ENCODE results near the gene RAB30. TPM values are rescaled to one million over a fixed set of nuclear protein-coding genes. Genes with fewer than 3 reads are reported as not detected.

RAB30 gene
- total and polyA plus RNA-seq, 9 of the 15 experiments (the other 6 are each of a cell fraction or from before 2014, with no cell fraction given): 0.29 to 1.3 (median 1.0) TPM

DNA sequence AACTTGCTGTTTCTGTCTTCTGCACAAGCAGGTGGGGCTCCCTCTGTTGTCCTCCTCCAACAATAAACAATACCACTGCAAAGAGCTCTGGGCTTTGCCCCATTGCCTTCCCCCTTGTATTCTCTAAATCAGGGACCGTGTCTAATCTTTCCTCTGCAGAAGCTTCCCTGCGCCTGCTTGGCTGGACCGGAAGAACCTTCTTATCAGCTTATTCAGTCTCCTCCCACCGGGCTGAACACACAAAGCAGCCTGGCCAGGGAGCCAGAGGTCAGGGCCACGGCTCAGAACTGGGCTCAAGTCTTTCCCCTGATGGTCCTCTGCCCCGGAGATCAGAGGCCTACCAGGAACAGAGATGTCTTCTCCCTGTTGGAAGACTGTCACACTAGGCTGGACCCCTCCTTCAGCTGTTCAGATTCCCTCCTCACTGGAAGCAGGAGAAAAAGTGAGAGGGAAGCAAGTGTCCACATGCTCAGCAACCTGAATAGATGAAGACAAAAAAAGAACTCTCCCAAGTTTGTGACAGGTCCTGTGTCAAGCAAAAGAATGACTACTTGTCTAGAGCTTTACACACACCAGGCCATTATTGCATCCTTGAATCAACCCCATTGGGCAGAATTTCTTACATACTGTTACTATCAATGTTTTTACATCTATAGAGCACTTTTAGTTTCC is 63.7 kb downstream of the RAB30 start (continued):
- no peak for TF ChIP-seq ZNF764 (CRISPR knock-in tag; IDR thresholded peaks at IDR 0.05; ENCODE audit: low read depth)
- TF ChIP-seq, protein P1, sequence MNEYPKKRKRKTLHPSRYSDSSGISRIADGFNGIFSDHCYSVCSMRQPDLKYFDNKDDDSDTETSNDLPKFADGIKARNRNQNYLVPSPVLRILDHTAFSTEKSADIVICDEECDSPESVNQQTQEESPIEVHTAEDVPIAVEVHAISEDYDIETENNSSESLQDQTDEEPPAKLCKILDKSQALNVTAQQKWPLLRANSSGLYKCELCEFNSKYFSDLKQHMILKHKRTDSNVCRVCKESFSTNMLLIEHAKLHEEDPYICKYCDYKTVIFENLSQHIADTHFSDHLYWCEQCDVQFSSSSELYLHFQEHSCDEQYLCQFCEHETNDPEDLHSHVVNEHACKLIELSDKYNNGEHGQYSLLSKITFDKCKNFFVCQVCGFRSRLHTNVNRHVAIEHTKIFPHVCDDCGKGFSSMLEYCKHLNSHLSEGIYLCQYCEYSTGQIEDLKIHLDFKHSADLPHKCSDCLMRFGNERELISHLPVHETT (CRISPR knock-in tag; conservative IDR thresholded peaks at IDR 0.05 in 1 of 2, IDR thresholded peaks at IDR 0.05 in 1 of 2): no peak
- peak; percentile 77; the same call in 1 of the 2 replicates for TF ChIP-seq TARDBP (IDR thresholded peaks at IDR 0.05)
- no peak for TF ChIP-seq ARID2 (IDR thresholded peaks at IDR 0.05)
- TF ChIP-seq MAFK (IDR thresholded peaks at IDR 0.05; ENCODE audit: low read length): no peak
- TF ChIP-seq, protein P2, sequence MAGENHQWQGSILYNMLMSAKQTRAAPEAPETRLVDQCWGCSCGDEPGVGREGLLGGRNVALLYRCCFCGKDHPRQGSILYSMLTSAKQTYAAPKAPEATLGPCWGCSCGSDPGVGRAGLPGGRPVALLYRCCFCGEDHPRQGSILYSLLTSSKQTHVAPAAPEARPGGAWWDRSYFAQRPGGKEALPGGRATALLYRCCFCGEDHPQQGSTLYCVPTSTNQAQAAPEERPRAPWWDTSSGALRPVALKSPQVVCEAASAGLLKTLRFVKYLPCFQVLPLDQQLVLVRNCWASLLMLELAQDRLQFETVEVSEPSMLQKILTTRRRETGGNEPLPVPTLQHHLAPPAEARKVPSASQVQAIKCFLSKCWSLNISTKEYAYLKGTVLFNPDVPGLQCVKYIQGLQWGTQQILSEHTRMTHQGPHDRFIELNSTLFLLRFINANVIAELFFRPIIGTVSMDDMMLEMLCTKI (IDR thresholded peaks at IDR 0.05; ENCODE audit: partially characterized antibody): no peak
- peak; percentile 29 for TF ChIP-seq RBM25 (IDR thresholded peaks at IDR 0.05; ENCODE audit: low read depth, low read length, severe bottlenecking)
- TF ChIP-seq LARP7 (IDR thresholded peaks at IDR 0.05): no peak
- no peak for TF ChIP-seq SAFB2 (IDR thresholded peaks at IDR 0.05; ENCODE audit: borderline replicate concordance, low read depth, low read length, severe bottlenecking)
- TF ChIP-seq, protein P3, sequence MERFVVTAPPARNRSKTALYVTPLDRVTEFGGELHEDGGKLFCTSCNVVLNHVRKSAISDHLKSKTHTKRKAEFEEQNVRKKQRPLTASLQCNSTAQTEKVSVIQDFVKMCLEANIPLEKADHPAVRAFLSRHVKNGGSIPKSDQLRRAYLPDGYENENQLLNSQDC (CRISPR knock-in tag; IDR thresholded peaks at IDR 0.05): no peak
- TF ChIP-seq NFRKB (IDR thresholded peaks at IDR 0.05; ENCODE audit: low read depth): no peak
- TF ChIP-seq LEF1 (IDR thresholded peaks at IDR 0.05): peak; percentile 76
- no peak for TF ChIP-seq RFX5 (IDR thresholded peaks at IDR 0.05; ENCODE audit: low read depth, low read length)
- no peak for TF ChIP-seq ZFP36 (IDR thresholded peaks at IDR 0.05; ENCODE audit: low read depth, low read length, partially characterized antibody)
- TF ChIP-seq ZNF445 (CRISPR knock-in tag; IDR thresholded peaks at IDR 0.05; ENCODE audit: low read depth): no peak
- TF ChIP-seq DDX20 (tag; IDR thresholded peaks at IDR 0.05; ENCODE audit: low read depth): no peak
- TF ChIP-seq, protein P4, sequence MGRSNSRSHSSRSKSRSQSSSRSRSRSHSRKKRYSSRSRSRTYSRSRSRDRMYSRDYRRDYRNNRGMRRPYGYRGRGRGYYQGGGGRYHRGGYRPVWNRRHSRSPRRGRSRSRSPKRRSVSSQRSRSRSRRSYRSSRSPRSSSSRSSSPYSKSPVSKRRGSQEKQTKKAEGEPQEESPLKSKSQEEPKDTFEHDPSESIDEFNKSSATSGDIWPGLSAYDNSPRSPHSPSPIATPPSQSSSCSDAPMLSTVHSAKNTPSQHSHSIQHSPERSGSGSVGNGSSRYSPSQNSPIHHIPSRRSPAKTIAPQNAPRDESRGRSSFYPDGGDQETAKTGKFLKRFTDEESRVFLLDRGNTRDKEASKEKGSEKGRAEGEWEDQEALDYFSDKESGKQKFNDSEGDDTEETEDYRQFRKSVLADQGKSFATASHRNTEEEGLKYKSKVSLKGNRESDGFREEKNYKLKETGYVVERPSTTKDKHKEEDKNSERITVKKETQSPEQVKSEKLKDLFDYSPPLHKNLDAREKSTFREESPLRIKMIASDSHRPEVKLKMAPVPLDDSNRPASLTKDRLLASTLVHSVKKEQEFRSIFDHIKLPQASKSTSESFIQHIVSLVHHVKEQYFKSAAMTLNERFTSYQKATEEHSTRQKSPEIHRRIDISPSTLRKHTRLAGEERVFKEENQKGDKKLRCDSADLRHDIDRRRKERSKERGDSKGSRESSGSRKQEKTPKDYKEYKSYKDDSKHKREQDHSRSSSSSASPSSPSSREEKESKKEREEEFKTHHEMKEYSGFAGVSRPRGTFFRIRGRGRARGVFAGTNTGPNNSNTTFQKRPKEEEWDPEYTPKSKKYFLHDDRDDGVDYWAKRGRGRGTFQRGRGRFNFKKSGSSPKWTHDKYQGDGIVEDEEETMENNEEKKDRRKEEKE (IDR thresholded peaks at IDR 0.05; ENCODE audit: borderline replicate concordance in 1 of 2, control insufficient read depth in 1 of 2, low read depth in 2 of 2, low read length in 1 of 2): no peak
- peak; percentile 85; the same call in 1 of the 2 replicates for TF ChIP-seq PHF21A (IDR thresholded peaks at IDR 0.05; ENCODE audit: borderline replicate concordance, low read depth)
- TF ChIP-seq POLR2H (tag; IDR thresholded peaks at IDR 0.05; ENCODE audit: low read depth): no peak
- TF ChIP-seq, protein P5, sequence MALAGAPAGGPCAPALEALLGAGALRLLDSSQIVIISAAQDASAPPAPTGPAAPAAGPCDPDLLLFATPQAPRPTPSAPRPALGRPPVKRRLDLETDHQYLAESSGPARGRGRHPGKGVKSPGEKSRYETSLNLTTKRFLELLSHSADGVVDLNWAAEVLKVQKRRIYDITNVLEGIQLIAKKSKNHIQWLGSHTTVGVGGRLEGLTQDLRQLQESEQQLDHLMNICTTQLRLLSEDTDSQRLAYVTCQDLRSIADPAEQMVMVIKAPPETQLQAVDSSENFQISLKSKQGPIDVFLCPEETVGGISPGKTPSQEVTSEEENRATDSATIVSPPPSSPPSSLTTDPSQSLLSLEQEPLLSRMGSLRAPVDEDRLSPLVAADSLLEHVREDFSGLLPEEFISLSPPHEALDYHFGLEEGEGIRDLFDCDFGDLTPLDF (CRISPR knock-in tag; IDR thresholded peaks at IDR 0.05): no peak
- TF ChIP-seq ATF1 (CRISPR knock-in tag; IDR thresholded peaks at IDR 0.05): no peak
- peak; percentile 41 for TF ChIP-seq ATF1 (tag; IDR thresholded peaks at IDR 0.05)
